IPS-15b (cell line): Measurements from ENCODE around the gene MRPS35.

Experiments
- H3K27me3 ChIP-seq: one replicate; pipeline ENCODE4 v1.6.1; 2013; ENCODE audit warnings: low read length; ENCODE audit not compliant: control insufficient read depth, insufficient read depth
- H3K36me3 ChIP-seq: one replicate; pipeline ENCODE4 v1.6.1; 2013; ENCODE audit warnings: low read length; ENCODE audit not compliant: control insufficient read depth, insufficient read depth
- H3K4me1 ChIP-seq: one replicate; pipeline ENCODE4 v1.6.1; 2013; ENCODE audit warnings: mild to moderate bottlenecking, low read length; ENCODE audit not compliant: control insufficient read depth, insufficient read depth
- H3K4me3 ChIP-seq: one replicate; pipeline ENCODE4 v1.5.1; 2013; ENCODE audit warnings: low read depth, low read length
- H3K9ac ChIP-seq: one replicate; pipeline ENCODE4 v1.6.1; 2013; ENCODE audit warnings: low read depth, mild to moderate bottlenecking, low read length
- H3K9me3 ChIP-seq: one replicate; pipeline ENCODE4 v1.6.1; 2013; ENCODE audit warnings: mild to moderate bottlenecking, low read length; ENCODE audit not compliant: control insufficient read depth, insufficient read depth

Gene MRPS35

DNA sequence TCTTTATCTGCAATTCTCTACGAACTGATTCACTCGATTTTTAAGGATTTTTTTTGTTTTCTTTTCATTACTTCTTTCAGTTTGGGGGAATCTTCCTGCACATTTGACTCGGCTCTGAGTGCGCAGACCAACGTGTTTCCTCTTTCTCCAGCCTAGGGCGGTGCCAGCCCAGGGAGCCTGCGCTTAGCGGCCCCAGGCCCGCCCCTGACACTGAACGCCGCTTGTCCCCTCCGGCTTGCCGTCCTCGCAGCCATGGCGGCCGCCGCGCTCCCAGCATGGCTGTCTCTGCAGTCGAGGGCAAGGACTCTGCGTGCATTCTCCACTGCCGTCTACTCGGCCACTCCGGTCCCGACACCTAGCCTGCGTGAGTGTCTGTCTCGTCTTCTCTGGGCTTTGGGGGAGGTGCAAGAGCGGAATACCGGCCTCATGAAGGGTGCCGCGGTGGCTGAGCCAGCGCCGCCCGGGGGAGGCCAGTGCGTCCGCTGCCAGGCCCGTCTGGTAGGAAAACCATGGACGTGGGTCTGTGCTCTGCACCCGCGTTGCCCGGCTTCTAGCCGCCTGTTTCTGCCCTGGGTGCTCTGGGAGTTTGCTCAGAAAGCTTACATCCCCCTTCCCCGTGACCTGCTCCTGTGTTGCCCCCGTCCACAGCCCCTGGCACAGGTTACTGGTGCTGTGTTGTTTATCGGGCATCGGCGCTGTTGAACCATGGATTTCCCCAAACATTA lies at the start of gene MRPS35:
MRPS35 (plus strand) TSS at position 241 of the 725 bp plus-strand sequence; CDS start at position 253, 12 bp downstream.
- Histone ChIP-seq H3K4me3 (peak within 1 kb of the TSS; percentile 93), H3K36me3 (no peaks in the 10 kb centered on the region), H3K4me1 (no peaks in the 10 kb centered on the region), H3K9ac (peak within 1 kb of the TSS; percentile 97), H3K27me3 (no peaks in the 10 kb centered on the region), H3K9me3 (no peaks in the 10 kb centered on the region)

DNA sequence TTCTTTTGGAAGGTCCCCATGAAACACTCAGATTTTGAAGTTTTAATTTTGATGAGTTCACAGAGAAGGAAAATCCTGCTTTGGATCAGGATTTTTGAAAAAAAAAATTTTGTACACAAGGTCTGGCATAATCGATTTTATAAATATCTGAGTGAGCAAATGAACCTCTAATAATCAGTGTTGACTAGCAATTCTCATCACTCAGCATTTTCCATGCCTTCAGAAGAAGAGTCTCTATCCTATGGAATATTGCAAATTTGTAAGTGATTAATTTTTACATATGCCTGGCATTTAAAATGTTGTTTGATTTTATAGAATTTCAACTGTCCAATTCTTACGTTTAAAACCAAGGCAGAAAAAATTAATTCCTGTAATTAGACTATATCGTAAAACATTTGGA lies 44.9 kb upstream of the MRPS35 start:
- H3K27me3 ChIP-seq = no peaks in the 10 kb centered on the region
- H3K9ac ChIP-seq = no peak overlapping the region
- H3K36me3 ChIP-seq = peaks cover 6% of the 10 kb centered on the region
- no peaks in the 10 kb centered on the region for H3K9me3 ChIP-seq
- no peaks in the 10 kb centered on the region for H3K4me1 ChIP-seq
- H3K4me3 ChIP-seq = no peak overlapping the region

DNA sequence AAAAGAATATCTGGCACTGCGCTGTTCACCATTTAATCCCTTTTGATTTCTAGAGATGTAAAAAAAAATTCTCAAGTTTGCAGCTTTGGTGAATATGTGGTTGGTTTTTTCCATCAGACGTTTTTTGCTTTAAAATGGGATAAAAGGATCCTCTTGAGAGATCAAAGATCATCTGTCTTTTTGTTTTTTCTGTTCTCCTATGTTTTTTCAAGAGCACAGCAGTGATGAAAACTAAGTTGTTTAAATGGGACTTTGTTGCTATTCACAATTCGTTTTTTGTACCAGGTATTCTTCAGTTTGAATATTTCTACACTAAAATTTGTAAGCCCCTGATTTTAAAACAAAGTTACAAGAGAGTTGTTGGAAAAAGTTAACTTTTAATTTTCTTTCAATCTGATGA lies 44.1 kb upstream of the MRPS35 start:
- Histone ChIP-seq H3K9ac (no peak overlapping the region), H3K4me1 (no peaks in the 10 kb centered on the region), H3K36me3 (peaks cover 6% of the 10 kb centered on the region), H3K9me3 (no peaks in the 10 kb centered on the region), H3K4me3 (no peak overlapping the region), H3K27me3 (no peaks in the 10 kb centered on the region)

DNA sequence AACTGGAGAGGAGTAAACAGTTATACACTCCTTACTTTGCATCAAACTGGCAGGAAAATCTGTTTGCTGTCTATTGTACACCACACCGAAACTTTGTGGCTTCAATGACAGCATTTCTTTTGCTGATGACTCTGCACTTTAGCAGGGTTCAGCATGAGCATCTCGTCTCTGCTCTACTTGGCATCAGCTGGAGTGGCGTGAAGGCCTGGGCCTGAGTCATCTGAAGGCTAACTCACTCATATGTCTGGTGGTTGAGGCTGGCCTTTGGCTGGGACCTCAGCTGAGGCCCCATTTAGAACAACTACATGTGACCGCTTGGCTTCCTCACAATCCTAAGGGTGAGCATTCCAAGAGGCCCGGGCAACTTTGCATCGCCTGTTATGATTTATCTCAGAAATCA lies 43.1 kb upstream of the MRPS35 start:
- no peaks in the 10 kb centered on the region for H3K9me3 ChIP-seq
- H3K36me3 ChIP-seq = peaks cover 6% of the 10 kb centered on the region
- H3K9ac ChIP-seq = no peak overlapping the region
- no peaks in the 10 kb centered on the region for H3K4me1 ChIP-seq
- H3K4me3 ChIP-seq = no peak overlapping the region
- no peaks in the 10 kb centered on the region for H3K27me3 ChIP-seq

DNA sequence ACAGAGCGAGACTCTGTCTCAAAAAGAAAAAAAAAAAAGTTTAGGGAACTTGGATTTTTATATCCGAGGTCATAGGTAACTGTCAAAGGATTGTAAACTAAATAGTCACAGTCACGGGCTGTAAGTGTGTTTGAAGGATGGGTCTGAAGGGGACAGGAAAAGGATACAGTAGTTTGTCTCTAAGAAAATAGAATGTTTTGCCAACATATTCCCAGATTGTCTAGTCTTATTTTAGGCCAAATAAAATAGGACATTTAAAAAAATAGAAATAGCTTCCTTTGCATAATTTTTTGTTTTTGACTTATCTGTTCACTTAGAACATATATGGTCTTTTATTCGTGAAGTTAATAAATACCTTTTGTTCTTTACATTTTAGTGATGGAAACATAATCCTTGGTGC lies 38.6 kb upstream of the MRPS35 start:
- H3K9me3 ChIP-seq = no peaks in the 10 kb centered on the region
- H3K27me3 ChIP-seq = no peaks in the 10 kb centered on the region
- H3K4me1 ChIP-seq = no peaks in the 10 kb centered on the region
- peaks cover 6% of the 10 kb centered on the region for H3K36me3 ChIP-seq
- H3K9ac ChIP-seq = no peak overlapping the region
- no peak overlapping the region for H3K4me3 ChIP-seq

DNA sequence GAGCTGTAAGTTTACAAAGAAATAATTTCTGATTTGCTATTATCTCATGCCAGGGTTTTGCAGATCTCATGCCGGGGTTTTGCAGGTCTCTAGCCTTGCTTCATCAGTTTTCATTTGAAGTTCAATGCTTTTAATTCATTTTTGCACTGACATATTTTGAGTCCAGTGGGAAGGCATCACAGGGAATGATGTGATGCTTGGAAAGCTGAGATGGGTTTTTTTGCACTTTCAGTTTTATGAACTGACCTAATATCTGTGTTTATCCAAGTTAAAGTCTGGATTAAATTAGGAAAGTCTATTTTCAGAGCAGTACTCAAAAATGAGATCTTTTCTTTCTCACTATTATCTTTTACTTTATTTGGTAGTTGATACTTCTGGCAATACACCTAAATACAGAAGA lies 38.0 kb upstream of the MRPS35 start:
- Histone ChIP-seq H3K27me3 (no peaks in the 10 kb centered on the region), H3K4me1 (no peaks in the 10 kb centered on the region), H3K36me3 (peaks cover 4% of the 10 kb centered on the region), H3K9ac (no peak overlapping the region), H3K9me3 (no peaks in the 10 kb centered on the region), H3K4me3 (no peak overlapping the region)

DNA sequence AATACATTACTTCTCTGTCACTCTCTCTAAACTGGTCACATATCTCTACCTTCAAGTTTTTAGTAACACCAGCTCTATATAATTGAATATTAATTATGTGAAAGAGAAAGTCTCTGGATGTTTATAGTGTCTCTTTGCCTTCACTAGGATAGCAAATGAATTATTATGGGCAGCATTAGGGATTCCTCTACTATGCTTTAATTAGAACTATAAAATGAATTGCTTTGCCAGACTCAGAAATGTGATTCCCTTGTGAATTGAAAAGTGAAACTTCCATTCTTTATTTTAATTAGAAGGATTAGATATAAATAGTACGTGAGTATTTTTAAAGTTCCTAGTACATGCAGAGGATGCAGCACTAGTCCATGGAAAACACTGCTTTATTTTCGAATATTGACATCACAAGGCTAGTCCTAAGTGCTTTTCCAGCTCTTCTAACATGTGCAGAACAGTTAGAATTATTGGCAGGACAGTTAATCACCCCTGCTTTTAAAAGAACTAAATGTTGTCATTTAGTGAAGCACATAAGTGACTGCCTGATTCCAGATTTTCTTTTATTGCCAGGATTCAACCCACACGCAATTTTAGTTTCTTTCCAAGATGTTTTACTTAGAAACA lies 37.4 kb upstream of the MRPS35 start:
- H3K9me3 ChIP-seq = no peaks in the 10 kb centered on the region
- no peaks in the 10 kb centered on the region for H3K27me3 ChIP-seq
- H3K4me3 ChIP-seq = no peak overlapping the region
- no peak overlapping the region for H3K9ac ChIP-seq
- no peaks in the 10 kb centered on the region for H3K4me1 ChIP-seq
- H3K36me3 ChIP-seq = no peaks in the 10 kb centered on the region

DNA sequence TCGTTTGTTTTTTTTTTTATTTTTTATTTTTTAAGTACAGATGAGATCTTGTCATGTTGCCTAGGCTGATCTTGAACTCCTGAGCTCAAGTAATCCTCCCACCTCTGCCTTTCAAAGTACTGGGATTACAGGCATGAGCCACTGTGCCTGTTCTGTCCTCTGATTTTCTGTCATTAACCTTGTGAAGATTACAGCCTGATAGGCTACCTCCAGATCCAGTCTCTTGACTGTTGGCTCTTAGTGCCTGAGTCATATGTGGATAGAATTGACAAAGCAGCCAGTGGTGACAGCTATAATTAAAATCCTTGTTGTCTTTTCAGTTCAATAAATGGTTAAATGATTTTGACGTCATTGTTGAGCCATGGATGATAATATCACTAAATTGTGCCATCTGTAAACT lies 35.6 kb upstream of the MRPS35 start:
- Histone ChIP-seq H3K4me1 (no peaks in the 10 kb centered on the region), H3K27me3 (no peaks in the 10 kb centered on the region), H3K9me3 (no peaks in the 10 kb centered on the region), H3K4me3 (no peak overlapping the region), H3K9ac (no peak overlapping the region), H3K36me3 (peaks cover 3% of the 10 kb centered on the region)

DNA sequence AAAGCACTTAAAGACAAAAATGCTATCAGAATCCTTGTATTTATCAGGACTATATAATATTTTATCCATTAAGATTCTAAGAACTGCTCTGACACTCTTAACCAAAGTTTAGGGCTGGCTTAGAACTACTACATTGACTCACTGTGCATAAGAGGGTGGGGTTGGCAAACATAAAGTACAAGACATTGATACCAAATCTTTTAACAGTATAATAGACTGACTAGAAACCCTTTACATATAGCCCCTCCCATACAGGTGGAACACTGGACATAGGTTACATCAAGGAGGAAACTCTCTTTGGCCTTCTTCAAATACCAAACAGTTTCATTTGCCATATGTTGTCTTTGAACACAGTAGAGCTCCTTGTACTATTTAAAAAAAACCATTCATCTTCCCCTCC lies 30.0 kb upstream of the MRPS35 start:
- Histone ChIP-seq H3K27me3 (no peaks in the 10 kb centered on the region), H3K4me1 (no peaks in the 10 kb centered on the region), H3K9me3 (no peaks in the 10 kb centered on the region), H3K36me3 (peaks cover 3% of the 10 kb centered on the region), H3K4me3 (no peak overlapping the region), H3K9ac (no peak overlapping the region)

DNA sequence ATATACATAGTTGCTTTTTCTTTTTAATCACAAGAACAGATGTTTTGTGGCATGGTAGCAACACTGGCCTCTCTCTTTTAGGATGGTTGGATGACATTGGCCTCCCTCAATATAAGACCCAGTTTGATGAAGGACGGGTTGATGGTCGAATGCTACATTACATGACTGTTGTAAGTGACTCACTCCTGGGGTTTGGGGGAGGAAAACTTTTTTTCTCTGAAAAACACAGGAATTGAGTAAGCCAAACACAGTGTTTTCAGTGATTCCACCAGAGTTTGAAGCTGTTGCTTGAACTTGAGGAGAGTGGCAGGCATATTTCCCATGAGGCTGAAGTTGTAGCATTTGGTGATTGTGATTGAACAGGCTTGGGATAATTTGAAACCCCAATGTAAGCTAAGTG lies 28.1 kb upstream of the MRPS35 start:
- Histone ChIP-seq H3K9ac (no peak overlapping the region), H3K27me3 (no peaks in the 10 kb centered on the region), H3K36me3 (peaks cover 3% of the 10 kb centered on the region), H3K4me1 (no peaks in the 10 kb centered on the region), H3K4me3 (no peak overlapping the region), H3K9me3 (no peaks in the 10 kb centered on the region)

DNA sequence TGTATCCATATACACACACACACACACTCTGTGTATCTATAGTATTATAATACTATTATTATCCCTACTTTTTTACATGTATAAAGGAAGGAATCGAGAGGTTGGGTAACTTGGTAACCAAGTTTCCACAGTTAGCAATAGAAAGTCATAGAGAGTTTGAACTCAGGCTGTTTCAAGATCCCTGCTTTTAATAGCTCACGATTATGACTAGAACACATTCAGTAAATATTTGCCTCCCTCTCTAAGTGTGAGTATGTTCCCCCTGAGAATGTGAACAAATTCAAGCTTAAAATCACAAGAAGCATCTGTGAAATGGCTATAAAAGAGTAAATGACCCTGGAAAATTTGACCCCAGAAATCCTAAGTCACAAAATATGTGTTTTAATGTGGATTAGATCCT lies 25.4 kb upstream of the MRPS35 start:
- Histone ChIP-seq H3K4me3 (no peak overlapping the region), H3K9me3 (no peaks in the 10 kb centered on the region), H3K36me3 (peaks cover 4% of the 10 kb centered on the region), H3K4me1 (no peaks in the 10 kb centered on the region), H3K9ac (no peak overlapping the region), H3K27me3 (no peaks in the 10 kb centered on the region)

DNA sequence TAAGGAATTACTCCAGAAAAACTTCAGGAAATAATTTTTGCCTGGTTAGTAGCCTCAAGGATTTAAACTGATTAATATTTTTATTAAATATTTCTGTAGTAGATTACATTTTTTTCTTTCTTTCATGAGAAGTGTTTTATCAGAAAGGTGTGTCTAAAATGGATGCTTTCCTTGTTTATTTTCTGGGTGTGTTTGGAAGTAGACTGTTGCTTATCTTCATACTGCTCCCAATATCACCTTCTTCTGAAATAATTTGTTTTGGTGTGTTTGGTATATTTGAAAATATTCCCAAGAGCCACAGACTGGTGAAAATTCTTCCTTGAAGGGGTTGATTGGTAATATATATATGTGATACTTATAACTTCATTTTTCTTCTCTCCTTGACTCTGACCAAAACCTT lies 24.5 kb upstream of the MRPS35 start:
- peaks cover 4% of the 10 kb centered on the region for H3K36me3 ChIP-seq

More for the DNA sequence above, 24.5 kb upstream of the MRPS35 start:
- Histone ChIP-seq H3K4me3 (no peak overlapping the region), H3K9me3 (no peaks in the 10 kb centered on the region), H3K27me3 (no peaks in the 10 kb centered on the region), H3K4me1 (no peaks in the 10 kb centered on the region), H3K9ac (no peak overlapping the region)
